GM18873 (cell line): ENCODE results near the gene PRIMPOL.

Source experiments
- ATAC-seq: cut with Tn5 transposase; IDR thresholded peaks from one replicate; pipeline ENCODE4 v1.9.1; 2021; ENCODE audit warnings: mild to moderate bottlenecking, moderate library complexity, moderate number of reproducible peaks; ENCODE audit not compliant: unreplicated experiment, low FRiP score

Gene PRIMPOL

GRCh38 chr4:184664445-184665210 lies 15.1 kb downstream of the PRIMPOL start:
- ATAC-seq = no peak

- ATAC-seq = no peak
Observed at GRCh38 chr4:184666670-184667069, 17.1 kb downstream of the PRIMPOL start.

GRCh38 chr4:184668096-184668495 lies 18.6 kb downstream of the PRIMPOL start:
- no peak for ATAC-seq

- no peak for ATAC-seq
Observed at GRCh38 chr4:184668511-184669114, 19.1 kb downstream of the PRIMPOL start.

GRCh38 chr4:184669251-184669650 lies 19.7 kb downstream of the PRIMPOL start:
- ATAC-seq = no peak

GRCh38 chr4:184671101-184671500 lies 21.6 kb downstream of the PRIMPOL start:
- ATAC-seq = no peak

GRCh38 chr4:184672741-184673140 lies 23.2 kb downstream of the PRIMPOL start:
- ATAC-seq = no peak

- no peak for ATAC-seq
Observed at GRCh38 chr4:184674011-184674410, 24.5 kb downstream of the PRIMPOL start.

GRCh38 chr4:184675018-184675417 lies 25.5 kb downstream of the PRIMPOL start:
- no peak for ATAC-seq

GRCh38 chr4:184675821-184676492 lies 26.4 kb downstream of the PRIMPOL start:
- ATAC-seq = no peak

- no peak for ATAC-seq
Observed at GRCh38 chr4:184680698-184681097, 31.2 kb downstream of the PRIMPOL start.

GRCh38 chr4:184681916-184682315 lies 32.4 kb downstream of the PRIMPOL start:
- ATAC-seq = no peak

GRCh38 chr4:184684491-184685189 lies 35.1 kb downstream of the PRIMPOL start:
- ATAC-seq = no peak

GRCh38 chr4:184688005-184688404 lies 38.5 kb downstream of the PRIMPOL start:
- ATAC-seq = no peak

- ATAC-seq = no peak
Observed at GRCh38 chr4:184688447-184688846, 38.9 kb downstream of the PRIMPOL start.

GRCh38 chr4:184689681-184690080 lies 40.1 kb downstream of the PRIMPOL start:
- ATAC-seq = no peak

GRCh38 chr4:184693056-184693455 lies 43.5 kb downstream of the PRIMPOL start:
- ATAC-seq = no peak

- ATAC-seq = no peak
Observed at GRCh38 chr4:184694412-184694956, 44.9 kb downstream of the PRIMPOL start.

- no peak for ATAC-seq
Observed at GRCh38 chr4:184695178-184695896, 45.8 kb downstream of the PRIMPOL start.

- no peak for ATAC-seq
Observed at GRCh38 chr4:184697956-184698355, 48.4 kb downstream of the PRIMPOL start.
